ENCODE data around the gene DTNBP1.

Gene DTNBP1

DNA sequence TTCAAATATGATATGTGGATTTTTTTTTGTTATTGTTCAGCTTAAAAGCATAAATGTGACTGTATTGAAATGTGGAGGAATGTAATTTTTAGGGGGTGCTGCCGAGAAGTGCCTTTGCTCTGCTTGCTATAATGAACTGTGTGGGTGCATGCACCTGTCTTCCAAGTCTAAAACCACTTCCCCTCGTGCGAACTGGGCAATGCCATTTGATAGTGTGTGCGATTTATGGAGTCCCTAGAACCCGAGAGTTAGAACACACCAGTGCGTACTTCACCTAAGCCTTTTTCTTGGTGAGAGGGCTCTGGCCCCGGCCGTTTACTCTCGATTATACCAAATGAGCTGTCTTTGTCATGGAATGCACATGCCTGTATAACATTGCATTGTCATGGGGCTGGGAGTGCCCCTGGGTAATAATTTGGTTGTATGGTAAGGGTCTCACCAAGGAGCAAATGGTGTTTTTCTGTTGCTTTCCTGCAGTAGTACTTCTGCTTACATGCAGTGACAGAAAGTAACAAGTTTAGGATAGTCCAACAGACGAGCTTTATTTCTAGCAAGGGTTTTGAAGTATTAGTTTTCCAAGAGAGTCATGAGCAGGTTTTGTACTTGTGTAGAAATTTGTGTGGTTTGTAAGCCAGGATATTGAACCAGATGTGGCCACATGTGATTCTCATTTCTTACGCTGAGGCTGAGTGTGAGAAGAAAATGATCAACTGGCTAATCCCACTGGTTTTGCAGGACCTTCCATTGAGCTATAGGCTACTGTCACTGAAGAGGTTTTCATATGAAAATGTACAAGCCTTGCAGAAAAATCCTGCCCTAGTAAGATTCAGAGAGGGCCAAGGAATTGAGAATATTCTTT lies 172.4 kb downstream of the DTNBP1 start:
- peaks cover 18 to 28% (median 18%) of the 10 kb centered on the region in 3 donors for H3K36me3 ChIP-seq
- TF ChIP-seq, protein P1, sequence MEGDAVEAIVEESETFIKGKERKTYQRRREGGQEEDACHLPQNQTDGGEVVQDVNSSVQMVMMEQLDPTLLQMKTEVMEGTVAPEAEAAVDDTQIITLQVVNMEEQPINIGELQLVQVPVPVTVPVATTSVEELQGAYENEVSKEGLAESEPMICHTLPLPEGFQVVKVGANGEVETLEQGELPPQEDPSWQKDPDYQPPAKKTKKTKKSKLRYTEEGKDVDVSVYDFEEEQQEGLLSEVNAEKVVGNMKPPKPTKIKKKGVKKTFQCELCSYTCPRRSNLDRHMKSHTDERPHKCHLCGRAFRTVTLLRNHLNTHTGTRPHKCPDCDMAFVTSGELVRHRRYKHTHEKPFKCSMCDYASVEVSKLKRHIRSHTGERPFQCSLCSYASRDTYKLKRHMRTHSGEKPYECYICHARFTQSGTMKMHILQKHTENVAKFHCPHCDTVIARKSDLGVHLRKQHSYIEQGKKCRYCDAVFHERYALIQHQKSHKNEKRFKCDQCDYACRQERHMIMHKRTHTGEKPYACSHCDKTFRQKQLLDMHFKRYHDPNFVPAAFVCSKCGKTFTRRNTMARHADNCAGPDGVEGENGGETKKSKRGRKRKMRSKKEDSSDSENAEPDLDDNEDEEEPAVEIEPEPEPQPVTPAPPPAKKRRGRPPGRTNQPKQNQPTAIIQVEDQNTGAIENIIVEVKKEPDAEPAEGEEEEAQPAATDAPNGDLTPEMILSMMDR (IDR thresholded peaks at IDR 0.05): no peak
- H3K9me3 ChIP-seq: no peaks in the 10 kb centered on the region
- H3K4me3 ChIP-seq: no peak overlapping the region
- H3K27ac ChIP-seq: no peak overlapping the region
- no peak for DNase-seq
- H3K4me1 ChIP-seq: peaks cover 0 to 20% (median 8%) of the 10 kb centered on the region in 4 donors
- no peaks in the 10 kb centered on the region for H3K27me3 ChIP-seq
- intact Hi-C loops (cut with DNase I; ENCODE audit: low total_unique reads): loop anchor here (10.0 kb wide), 1 partner anchor 246 kb away; the partner anchor contains the start of gene JARID2

DNA sequence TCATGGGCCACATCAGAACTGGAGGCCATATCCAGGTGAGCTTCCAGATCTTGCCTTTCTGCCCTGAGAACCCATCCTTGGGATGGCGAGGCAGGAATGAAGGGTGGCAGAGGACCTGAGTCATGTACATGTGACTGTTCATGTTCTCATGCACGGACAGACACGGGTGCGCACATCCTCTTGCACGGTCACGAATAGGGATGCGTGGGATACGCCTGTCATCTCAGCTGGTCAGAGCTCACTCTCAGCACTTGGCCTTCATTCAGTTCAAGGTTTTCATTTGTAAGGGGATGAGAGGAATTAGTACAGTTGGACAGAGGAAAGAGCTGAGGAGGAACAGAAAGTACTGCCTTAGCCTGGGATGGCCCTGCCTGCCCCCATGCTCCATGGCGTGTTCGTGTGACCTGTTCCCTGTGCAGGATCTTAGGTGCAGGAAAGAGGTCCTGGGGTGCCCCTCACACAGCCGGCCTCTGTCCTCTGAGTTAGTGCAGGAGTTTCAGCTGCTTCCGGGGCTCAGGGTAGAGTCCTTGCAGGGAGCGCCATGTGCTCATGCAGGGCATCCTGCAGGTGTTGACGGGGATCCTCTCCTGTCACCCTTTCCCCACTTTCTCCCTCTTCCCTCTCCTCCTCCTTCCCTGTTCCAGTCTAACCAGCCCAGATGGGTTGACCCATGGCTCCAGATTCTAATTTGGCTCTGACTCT lies 173.4 kb downstream of the DTNBP1 start:
- no peak overlapping the region for H3K27ac ChIP-seq
- H3K9me3 ChIP-seq: no peaks in the 10 kb centered on the region
- H3K36me3 ChIP-seq: peaks cover 18 to 28% (median 18%) of the 10 kb centered on the region in 3 donors
- no peak for DNase-seq
- no peak overlapping the region for H3K4me3 ChIP-seq
- TF ChIP-seq, protein P1 (IDR thresholded peaks at IDR 0.05): no peak
- no peaks in the 10 kb centered on the region for H3K27me3 ChIP-seq
- H3K4me1 ChIP-seq: peaks cover 0 to 10% (median 3%) of the 10 kb centered on the region in 4 donors
- intact Hi-C loops (cut with DNase I; ENCODE audit: low total_unique reads): loop anchor here (10.0 kb wide), 1 partner anchor 1275 kb away; no protein-coding TSS in a partner anchor

DNA sequence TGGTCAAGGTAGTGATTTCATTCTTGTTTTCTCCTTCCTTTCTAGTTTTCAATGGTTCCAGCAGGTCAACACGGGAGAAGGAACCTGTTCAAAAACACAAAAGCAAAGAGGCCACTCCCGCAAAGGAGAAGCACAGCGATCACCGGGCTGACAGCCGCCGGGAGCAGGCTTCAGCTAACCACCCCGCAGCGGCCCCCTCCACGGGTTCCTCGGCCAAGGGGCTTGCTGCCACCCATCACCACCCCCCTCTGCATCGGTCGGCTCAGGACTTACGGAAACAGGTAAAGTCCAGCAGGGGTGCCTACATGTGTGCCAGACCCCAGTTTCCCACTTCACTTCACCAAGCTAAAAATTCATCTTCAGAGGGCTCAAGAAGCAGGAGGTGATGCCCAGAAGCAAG lies 175.6 kb downstream of the DTNBP1 start:
- TF ChIP-seq, protein P1 (IDR thresholded peaks at IDR 0.05): no peak
- H3K27me3 ChIP-seq: no peaks in the 10 kb centered on the region
- H3K4me3 ChIP-seq: no peak overlapping the region
- no peaks in the 10 kb centered on the region for H3K9me3 ChIP-seq
- peaks cover 0 to 10% (median 3%) of the 10 kb centered on the region in 4 donors for H3K4me1 ChIP-seq
- no peak for DNase-seq
- peaks cover 18 to 28% (median 18%) of the 10 kb centered on the region in 3 donors for H3K36me3 ChIP-seq
- H3K27ac ChIP-seq: no peak overlapping the region
- intact Hi-C loops (cut with DNase I; ENCODE audit: low total_unique reads): loop anchor here (10.0 kb wide), 1 partner anchor 1272 kb away; no protein-coding TSS in a partner anchor

DNA sequence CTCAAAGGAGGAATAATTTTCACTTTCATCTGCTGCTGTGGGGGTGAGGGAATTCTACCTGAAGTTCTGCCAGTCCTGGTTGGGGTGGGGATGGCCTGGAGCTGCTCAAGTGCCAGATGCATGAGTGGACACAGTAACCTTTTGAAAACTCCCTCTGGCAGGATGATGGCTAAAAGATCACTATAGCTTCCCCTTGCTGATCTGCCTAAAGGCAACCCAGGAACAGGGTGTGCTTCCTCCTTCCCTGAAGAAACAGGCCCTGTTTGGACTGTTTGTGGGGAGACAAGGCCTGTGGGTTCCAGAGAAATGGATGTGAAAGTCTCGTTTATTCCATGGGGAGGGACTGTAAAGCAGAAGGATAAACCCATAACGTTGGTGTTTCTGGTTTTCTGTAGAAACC lies 176.9 kb downstream of the DTNBP1 start:
- Histone ChIP-seq H3K27me3 (no peaks in the 10 kb centered on the region), H3K4me1 (peaks cover 0 to 1% (median 0%) of the 10 kb centered on the region in 4 donors), H3K9me3 (no peaks in the 10 kb centered on the region), H3K36me3 (peaks cover 18 to 28% (median 18%) of the 10 kb centered on the region in 3 donors), H3K4me3 (no peak overlapping the region), H3K27ac (no peak overlapping the region)
- intact Hi-C loops (cut with DNase I; ENCODE audit: low total_unique reads): loop anchor here (10.0 kb wide), 1 partner anchor 1271 kb away; no protein-coding TSS in a partner anchor
- DNase-seq: no peak
- TF ChIP-seq, protein P1 (IDR thresholded peaks at IDR 0.05): no peak

DNA sequence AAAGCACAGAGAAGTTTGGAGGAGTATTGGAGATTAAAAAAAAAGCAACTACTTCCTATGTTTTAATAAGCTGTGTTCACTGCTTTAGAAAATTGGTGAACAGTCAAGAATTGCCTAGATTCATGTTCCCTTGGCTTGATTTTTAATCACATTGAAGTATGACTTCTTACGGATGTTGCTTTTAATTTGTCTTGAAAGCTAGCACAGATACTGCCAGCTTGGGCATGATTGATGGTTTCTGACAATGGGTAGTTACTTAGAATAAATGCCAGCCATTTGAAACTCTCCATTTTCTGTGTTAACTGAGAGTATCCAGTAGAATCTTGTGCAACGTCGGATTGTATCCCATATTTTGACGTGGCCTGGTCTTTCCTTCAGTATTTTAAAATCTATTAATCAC lies 178.0 kb downstream of the DTNBP1 start:
- H3K9me3 ChIP-seq: no peaks in the 10 kb centered on the region
- DNase-seq: no peak
- H3K36me3 ChIP-seq: peaks cover 18 to 28% (median 18%) of the 10 kb centered on the region in 3 donors
- TF ChIP-seq, protein P1 (IDR thresholded peaks at IDR 0.05): no peak
- H3K27me3 ChIP-seq: no peaks in the 10 kb centered on the region
- H3K27ac ChIP-seq: no peak overlapping the region
- no peak overlapping the region for H3K4me3 ChIP-seq
- intact Hi-C loops (cut with DNase I; ENCODE audit: low total_unique reads): loop anchor here (10.0 kb wide), 1 partner anchor 1270 kb away; no protein-coding TSS in a partner anchor
- no peaks in the 10 kb centered on the region for H3K4me1 ChIP-seq

All from tibial artery (tissue), 4 donors.